Mesendoderm (in vitro differentiated cells): ENCODE measurements around the gene KLHL17.
A peak's percentile ranks its signal among the peaks of the same experiment; 100 is the strongest.

Experiments
- DNase-seq: peaks from one replicate; pipeline ENCODE4 v3.0.0; 2013
- H2AK5ac ChIP-seq: 2 replicates; pipeline ENCODE4 v1.6.1; 2013; ENCODE audit warnings: low read length, inconsistent platforms
- H2BK120ac ChIP-seq: 2 replicates; pipeline ENCODE4 v1.6.1; 2013; ENCODE audit warnings: low read depth, mild to moderate bottlenecking, low read length, moderate library complexity, mixed read lengths
- H2BK15ac ChIP-seq: replicated peaks from 2 replicates; pipeline ENCODE4 v1.6.1; 2013; ENCODE audit warnings: low read depth, mild to moderate bottlenecking, moderate library complexity
- H2BK5ac ChIP-seq: 2 replicates; pipeline ENCODE4 v1.6.1; 2013; ENCODE audit warnings: low read length, inconsistent platforms
- H3K18ac ChIP-seq: 2 replicates; pipeline ENCODE4 v1.6.1; 2013; ENCODE audit warnings: mild to moderate bottlenecking, low read length, mixed read lengths
- H3K23ac ChIP-seq: one replicate; pipeline ENCODE4 v1.6.1; 2013; ENCODE audit warnings: low read length
- H3K27ac ChIP-seq: 2 replicates; pipeline ENCODE4 v1.5.1; 2013; ENCODE audit warnings: low read depth, mild to moderate bottlenecking, inconsistent platforms, low read length, moderate library complexity
- H3K27me3 ChIP-seq: 2 replicates; pipeline ENCODE4 v1.6.1; 2013; ENCODE audit warnings: low read length, control low read depth, mild to moderate bottlenecking, inconsistent platforms; ENCODE audit not compliant: insufficient read depth, poor library complexity
- H3K36me3 ChIP-seq: 2 replicates; pipeline ENCODE4 v1.6.1; 2013; ENCODE audit warnings: low read length, inconsistent platforms; ENCODE audit not compliant: control insufficient read depth, insufficient read depth
- H3K4ac ChIP-seq: one replicate; pipeline ENCODE4 v1.6.1; 2013; ENCODE audit warnings: low read depth, mild to moderate bottlenecking, low read length, moderate library complexity
- H3K4me1 ChIP-seq: 2 replicates; pipeline ENCODE4 v1.6.1; 2013; ENCODE audit warnings: low read depth, low read length, inconsistent platforms; ENCODE audit not compliant: control insufficient read depth
- H3K4me2 ChIP-seq: 2 replicates; pipeline ENCODE4 v1.6.1; 2013; ENCODE audit warnings: low read length
- H3K4me3 ChIP-seq: 2 replicates; pipeline ENCODE4 v1.5.1; 2013; ENCODE audit warnings: mild to moderate bottlenecking, low read length
- H3K56ac ChIP-seq: one replicate; pipeline ENCODE4 v1.6.1; 2013; ENCODE audit warnings: low read length
- H3K79me1 ChIP-seq: 2 replicates; pipeline ENCODE4 v1.6.1; 2013; ENCODE audit warnings: low read length, inconsistent platforms
- H3K79me2 ChIP-seq: 2 replicates; pipeline ENCODE4 v1.6.1; 2013; ENCODE audit warnings: mild to moderate bottlenecking, low read length; ENCODE audit not compliant: control insufficient read depth, insufficient read depth
- H3K9ac ChIP-seq: 2 replicates; pipeline ENCODE4 v1.6.1; 2013; ENCODE audit warnings: low read length, inconsistent platforms
- H4K5ac ChIP-seq: one replicate; pipeline ENCODE4 v1.6.1; 2013; ENCODE audit warnings: low read length
- H4K8ac ChIP-seq: one replicate; pipeline ENCODE4 v1.6.1; 2013; ENCODE audit warnings: low read depth, mild to moderate bottlenecking, control low read depth, low read length, moderate library complexity
- WGBS: extraction: QIAGEN DNeasy Blood & Tissue Kit; methylation state at CpG from one replicate; pipeline ENCODE4 v1.1.7; 2013; ENCODE audit warnings: low lambda C conversion rate, missing lambda C conversion rate; ENCODE audit not compliant: insufficient coverage; ENCODE audit errors: extremely low coverage; 5-methylcytosine and 5-hydroxymethylcytosine counted together

KLHL17 gene

GRCh38 chr1:921011-921837 is 39.2 kb upstream of the KLHL17 start:
- Histone ChIP-seq H3K9ac (peak overlapping the region; percentile 32), H3K79me2 (no peaks in the 10 kb centered on the region), H3K4me1 (peaks cover 8% of the 10 kb centered on the region), H2BK120ac (no peak overlapping the region), H3K36me3 (peaks cover 1% of the 10 kb centered on the region), H3K4ac (no peak overlapping the region), H3K4me2 (no peak overlapping the region), H3K27ac (no peak overlapping the region), H3K18ac (no peak overlapping the region), H2AK5ac (peak overlapping the region; percentile 79), H3K23ac (peak overlapping the region; percentile 45), H3K4me3 (no peak overlapping the region), H3K56ac (peak overlapping the region; percentile 50), H2BK5ac (no peak overlapping the region), H3K27me3 (peaks cover 6% of the 10 kb centered on the region), H4K8ac (no peak overlapping the region), H3K79me1 (peaks cover 7% of the 10 kb centered on the region), H2BK15ac (no peak overlapping the region), H4K5ac (no peak overlapping the region)
- DNase-seq = peak; percentile 89
- no CpG with 5 or more reads among the region's 38 CpGs for WGBS

- Histone ChIP-seq H4K5ac (no peak within 1 kb of the TSS), H3K4me3 (peak within 1 kb of the TSS; percentile 40), H3K9ac (peak within 1 kb of the TSS; percentile 68), H3K56ac (peak within 1 kb of the TSS; percentile 87), H2BK120ac (no peak within 1 kb of the TSS), H4K8ac (no peak within 1 kb of the TSS), H3K18ac (peak within 1 kb of the TSS; percentile 26), H3K36me3 (peaks cover 1% of the 10 kb centered on the region), H3K4me2 (peak within 1 kb of the TSS; percentile 91), H3K79me1 (peaks cover 11% of the 10 kb centered on the region), H2BK15ac (no peak within 1 kb of the TSS), H3K79me2 (no peaks in the 10 kb centered on the region), H3K23ac (peak within 1 kb of the TSS; percentile 97), H2AK5ac (no peak within 1 kb of the TSS), H3K27me3 (peaks cover 7% of the 10 kb centered on the region), H2BK5ac (no peak within 1 kb of the TSS), H3K4ac (peak within 1 kb of the TSS; percentile 75), H3K4me1 (peaks cover 8% of the 10 kb centered on the region), H3K27ac (no peak within 1 kb of the TSS)
- WGBS = no CpG with 5 or more reads among the region's 72 CpGs
- DNase-seq = peak; percentile 86
These were observed 37.0 kb upstream of the KLHL17 start, which contains the start of gene SAMD11 for GRCh38 chr1:923131-923990. Gene SAMD11, plus strand, starts transcription at chr1:923923. Its CDS starts 509 bp downstream, at chr1:924432.

GRCh38 chr1:923991-924655 is 36.3 kb upstream of the KLHL17 start:
- Histone ChIP-seq H3K23ac (peak overlapping the region; percentile 97), H2BK5ac (no peak overlapping the region), H3K4ac (peak overlapping the region; percentile 75), H2AK5ac (no peak overlapping the region), H3K9ac (peak overlapping the region; percentile 68), H3K4me3 (peak overlapping the region; percentile 40), H3K27ac (no peak overlapping the region), H3K79me2 (no peaks in the 10 kb centered on the region), H3K4me2 (peak overlapping the region; percentile 38), H3K4me1 (peaks cover 8% of the 10 kb centered on the region), H2BK120ac (no peak overlapping the region), H4K5ac (no peak overlapping the region), H4K8ac (no peak overlapping the region), H3K36me3 (peaks cover 1% of the 10 kb centered on the region), H3K27me3 (peaks cover 7% of the 10 kb centered on the region), H3K18ac (peak overlapping the region; percentile 26), H3K79me1 (peaks cover 11% of the 10 kb centered on the region), H2BK15ac (no peak overlapping the region), H3K56ac (peak overlapping the region; percentile 87)
- WGBS = no CpG with 5 or more reads among the region's 98 CpGs
- no peak for DNase-seq

GRCh38 chr1:924656-925560 is 35.5 kb upstream of the KLHL17 start:
- no peaks in the 10 kb centered on the region for H3K79me2 ChIP-seq
- peak overlapping the region; percentile 57 for H3K4me2 ChIP-seq
- peaks cover 11% of the 10 kb centered on the region for H3K79me1 ChIP-seq
- no peak overlapping the region for H2BK15ac ChIP-seq
- peak overlapping the region; percentile 68 for H3K9ac ChIP-seq
- peak overlapping the region; percentile 75 for H3K4ac ChIP-seq
- no peak overlapping the region for H3K27ac ChIP-seq
- H2BK5ac ChIP-seq = no peak overlapping the region
- no CpG with 5 or more reads among the region's 120 CpGs for WGBS
- DNase-seq = peak; percentile 75
- no peak overlapping the region for H2BK120ac ChIP-seq
- H3K56ac ChIP-seq = peak overlapping the region; percentile 87
- H4K5ac ChIP-seq = no peak overlapping the region
- H3K23ac ChIP-seq = peak overlapping the region; percentile 97
- H3K36me3 ChIP-seq = peaks cover 1% of the 10 kb centered on the region
- H2AK5ac ChIP-seq = no peak overlapping the region
- H3K4me3 ChIP-seq = peak overlapping the region; percentile 40
- H3K27me3 ChIP-seq = peaks cover 7% of the 10 kb centered on the region
- H4K8ac ChIP-seq = no peak overlapping the region
- peaks cover 8% of the 10 kb centered on the region for H3K4me1 ChIP-seq
- peak overlapping the region; percentile 34 for H3K18ac ChIP-seq
